ENCODE data around the gene GLT6D1.
"Not testable (repeated sequence)": the region's sequence is repeated elsewhere in the genome, so short reads cannot be mapped to it uniquely, and the experiment has no call there.

The GLT6D1 gene

GRCh38 chr9:135677641-135678168, 38.4 kb upstream of the GLT6D1 start:
- Histone ChIP-seq H3K9me3 (ENCODE audit: insufficient read depth, low read length) (no peaks in the 10 kb centered on the region), H3K27me3 (ENCODE audit: low read depth, low read length) (no peaks in the 10 kb centered on the region), H3K27ac (ENCODE audit: low read length) (no peak overlapping the region), H3K4me1 (ENCODE audit: low read length) (no peaks in the 10 kb centered on the region), H3K36me3 (replicated peaks; ENCODE audit: low read depth, low read length) (no peaks in the 10 kb centered on the region), H2AFZ (ENCODE audit: low read depth, low read length) (no peak overlapping the region), H3K4me2 (ENCODE audit: low read length) (no peak overlapping the region), H3K4me3 (ENCODE audit: low read length) (no peak overlapping the region), H3K9ac (ENCODE audit: low read length) (no peak overlapping the region), H4K20me1 (ENCODE audit: insufficient read depth, low read length) (no peaks in the 10 kb centered on the region), H3K79me2 (ENCODE audit: low read length) (no peaks in the 10 kb centered on the region)
- TF ChIP-seq EZH2phosphoT487 (IDR thresholded peaks at IDR 0.05; ENCODE audit: low read depth) (no peak), CTCF (IDR thresholded peaks at IDR 0.05; ENCODE audit: low read depth, low read length) (no peak)

- H3K36me3 ChIP-seq (replicated peaks; ENCODE audit: low read depth, low read length) = no peaks in the 10 kb centered on the region
- H4K20me1 ChIP-seq (ENCODE audit: insufficient read depth, low read length) = no peaks in the 10 kb centered on the region
- H3K9me3 ChIP-seq (ENCODE audit: insufficient read depth, low read length) = no peaks in the 10 kb centered on the region
- H3K4me2 ChIP-seq (ENCODE audit: low read length) = no peak overlapping the region
- no peak overlapping the region for H2AFZ ChIP-seq (ENCODE audit: low read depth, low read length)
- no peak for TF ChIP-seq EZH2phosphoT487 (IDR thresholded peaks at IDR 0.05; ENCODE audit: low read depth)
- no peak for TF ChIP-seq CTCF (IDR thresholded peaks at IDR 0.05; ENCODE audit: low read depth, low read length)
- H3K27ac ChIP-seq (ENCODE audit: low read length) = no peak overlapping the region
- no peak overlapping the region for H3K9ac ChIP-seq (ENCODE audit: low read length)
- no peaks in the 10 kb centered on the region for H3K27me3 ChIP-seq (ENCODE audit: low read depth, low read length)
- no peaks in the 10 kb centered on the region for H3K79me2 ChIP-seq (ENCODE audit: low read length)
- H3K4me3 ChIP-seq (ENCODE audit: low read length) = no peak overlapping the region
- H3K4me1 ChIP-seq (ENCODE audit: low read length) = no peaks in the 10 kb centered on the region
Observed at GRCh38 chr9:135676891-135677290, 37.6 kb upstream of the GLT6D1 start.

- no peaks in the 10 kb centered on the region for H3K4me1 ChIP-seq (ENCODE audit: low read length)
- no peak overlapping the region for H3K27ac ChIP-seq (ENCODE audit: low read length)
- no peaks in the 10 kb centered on the region for H3K36me3 ChIP-seq (replicated peaks; ENCODE audit: low read depth, low read length)
- H3K79me2 ChIP-seq (ENCODE audit: low read length) = no peaks in the 10 kb centered on the region
- H3K9me3 ChIP-seq (ENCODE audit: insufficient read depth, low read length) = no peaks in the 10 kb centered on the region
- no peaks in the 10 kb centered on the region for H3K27me3 ChIP-seq (ENCODE audit: low read depth, low read length)
- H3K4me3 ChIP-seq (ENCODE audit: low read length) = no peak overlapping the region
- H3K9ac ChIP-seq (ENCODE audit: low read length) = no peak overlapping the region
- no peaks in the 10 kb centered on the region for H4K20me1 ChIP-seq (ENCODE audit: insufficient read depth, low read length)
- TF ChIP-seq EZH2phosphoT487 (IDR thresholded peaks at IDR 0.05; ENCODE audit: low read depth) (no peak), CTCF (IDR thresholded peaks at IDR 0.05; ENCODE audit: low read depth, low read length) (no peak)
- no peak overlapping the region for H3K4me2 ChIP-seq (ENCODE audit: low read length)
- no peak overlapping the region for H2AFZ ChIP-seq (ENCODE audit: low read depth, low read length)
Observed at GRCh38 chr9:135674977-135675376, 35.6 kb upstream of the GLT6D1 start.

GRCh38 chr9:135673941-135674340, 34.6 kb upstream of the GLT6D1 start:
- no peak overlapping the region for H3K4me3 ChIP-seq (ENCODE audit: low read length)
- no peak overlapping the region for H3K9ac ChIP-seq (ENCODE audit: low read length)
- H3K27ac ChIP-seq (ENCODE audit: low read length) = no peak overlapping the region
- no peaks in the 10 kb centered on the region for H3K79me2 ChIP-seq (ENCODE audit: low read length)
- H3K36me3 ChIP-seq (replicated peaks; ENCODE audit: low read depth, low read length) = no peaks in the 10 kb centered on the region
- no peaks in the 10 kb centered on the region for H3K27me3 ChIP-seq (ENCODE audit: low read depth, low read length)
- TF ChIP-seq CTCF (IDR thresholded peaks at IDR 0.05; ENCODE audit: low read depth, low read length) = no peak
- TF ChIP-seq EZH2phosphoT487 (IDR thresholded peaks at IDR 0.05; ENCODE audit: low read depth) = no peak
- no peak overlapping the region for H2AFZ ChIP-seq (ENCODE audit: low read depth, low read length)
- H3K4me1 ChIP-seq (ENCODE audit: low read length) = no peaks in the 10 kb centered on the region
- no peaks in the 10 kb centered on the region for H4K20me1 ChIP-seq (ENCODE audit: insufficient read depth, low read length)
- no peaks in the 10 kb centered on the region for H3K9me3 ChIP-seq (ENCODE audit: insufficient read depth, low read length)
- H3K4me2 ChIP-seq (ENCODE audit: low read length) = no peak overlapping the region

- H3K4me1 ChIP-seq (ENCODE audit: low read length); H3K9me3 ChIP-seq (ENCODE audit: insufficient read depth, low read length); H2AFZ ChIP-seq (ENCODE audit: low read depth, low read length); H3K4me3 ChIP-seq (ENCODE audit: low read length); H3K27me3 ChIP-seq (ENCODE audit: low read depth, low read length); H4K20me1 ChIP-seq (ENCODE audit: insufficient read depth, low read length); H3K4me2 ChIP-seq (ENCODE audit: low read length); H3K79me2 ChIP-seq (ENCODE audit: low read length); H3K27ac ChIP-seq (ENCODE audit: low read length); H3K36me3 ChIP-seq (replicated peaks; ENCODE audit: low read depth, low read length); H3K9ac ChIP-seq (ENCODE audit: low read length): not testable (repeated sequence)
Observed at GRCh38 chr9:135672786-135673185, 33.4 kb upstream of the GLT6D1 start.

All from OCI-LY3 (cell line).